Kidney tubule cell (primary cell): ENCODE data around the gene PIP5KL1.

Source experiments
- DNase-seq: peaks from one replicate; pipeline ENCODE4 v3.0.0-alpha.2; 2018; ENCODE audit warnings: low spot score

Gene PIP5KL1

GRCh38 chr9:127912882-127913281 is 17.7 kb downstream of the PIP5KL1 start:
- no peak for DNase-seq

DNA sequence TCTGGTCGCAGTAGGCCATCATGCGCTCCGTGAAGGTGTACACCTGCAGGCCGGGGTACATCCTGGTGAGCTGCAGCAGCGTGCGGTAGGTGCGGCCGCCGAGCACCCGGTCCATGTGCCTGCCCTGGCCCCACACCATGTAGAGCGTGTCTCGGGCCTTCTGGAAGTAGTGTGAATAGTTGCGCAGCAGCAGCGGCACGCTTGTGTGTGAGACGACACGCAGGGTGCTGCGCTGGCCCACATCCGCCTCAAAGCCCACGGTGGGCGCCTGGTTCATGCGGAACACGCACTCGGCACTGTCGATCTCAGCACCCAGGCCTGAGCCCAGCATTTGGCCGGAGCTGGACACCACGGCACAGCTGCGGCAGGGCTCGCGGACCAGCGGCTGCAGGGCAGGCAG is 18.3 kb downstream of the PIP5KL1 start:
- no peak for DNase-seq

DNA sequence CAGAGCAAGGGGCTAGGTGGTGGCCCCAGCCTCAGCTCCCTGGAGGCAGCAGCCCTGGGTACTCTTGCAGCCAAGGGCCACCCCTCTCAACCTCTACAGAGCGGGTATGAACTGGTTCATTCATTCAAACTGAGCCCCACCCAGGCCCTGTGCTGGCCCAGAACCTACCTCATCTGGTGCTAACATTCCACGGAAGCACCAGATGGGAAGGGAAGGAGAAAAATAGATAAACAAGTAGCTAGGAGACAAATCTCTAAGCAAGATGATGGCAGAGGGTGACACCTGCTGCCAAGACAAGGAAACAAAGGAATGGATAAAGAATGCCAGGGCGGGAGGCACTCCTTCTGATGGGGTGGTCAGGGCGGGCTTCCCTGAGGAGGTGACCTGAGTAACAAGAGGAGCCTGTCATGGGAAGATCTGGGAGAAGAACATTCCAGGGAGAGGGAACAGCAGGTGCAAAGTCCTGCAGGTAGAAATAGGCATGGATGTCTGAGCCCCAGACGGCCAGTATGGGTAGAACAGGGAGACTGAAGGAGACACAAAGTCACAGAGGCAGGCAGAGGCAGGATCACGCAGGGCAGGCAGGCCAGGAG is 19.9 kb downstream of the PIP5KL1 start:
- peak; percentile 68 for DNase-seq

DNA sequence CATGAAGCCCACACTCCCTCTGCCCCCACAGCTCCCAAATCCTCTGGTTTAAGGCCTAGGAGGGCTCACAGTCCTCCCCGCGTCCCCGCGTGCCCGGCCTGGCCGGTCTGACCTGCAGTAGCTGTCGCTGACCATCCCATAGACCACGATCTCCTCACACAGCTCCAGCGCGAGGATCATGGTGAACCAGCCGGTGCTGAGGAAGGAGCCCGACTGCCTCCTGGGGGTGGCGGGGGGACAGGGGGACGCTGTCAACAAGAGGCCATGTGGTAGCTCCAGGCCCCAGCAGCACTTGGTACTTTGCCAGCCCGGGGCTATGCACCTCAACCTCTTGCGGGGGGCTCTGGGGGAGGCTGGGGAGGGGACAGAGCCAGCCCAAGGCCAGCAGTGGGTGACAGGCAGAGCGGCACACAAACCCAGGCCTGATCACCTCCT is 20.7 kb downstream of the PIP5KL1 start:
- no peak for DNase-seq

- DNase-seq: no peak
Measured at GRCh38 chr9:127908660-127908926, 22.0 kb downstream of the PIP5KL1 start.

- DNase-seq: no peak
Measured at GRCh38 chr9:127907867-127908659, 22.5 kb downstream of the PIP5KL1 start.

- DNase-seq: no peak
Measured at GRCh38 chr9:127905788-127906191, 24.8 kb downstream of the PIP5KL1 start.

GRCh38 chr9:127905004-127905728 is 25.4 kb downstream of the PIP5KL1 start:
- no peak for DNase-seq

GRCh38 chr9:127904561-127905003 is 26.0 kb downstream of the PIP5KL1 start:
- no peak for DNase-seq

DNA sequence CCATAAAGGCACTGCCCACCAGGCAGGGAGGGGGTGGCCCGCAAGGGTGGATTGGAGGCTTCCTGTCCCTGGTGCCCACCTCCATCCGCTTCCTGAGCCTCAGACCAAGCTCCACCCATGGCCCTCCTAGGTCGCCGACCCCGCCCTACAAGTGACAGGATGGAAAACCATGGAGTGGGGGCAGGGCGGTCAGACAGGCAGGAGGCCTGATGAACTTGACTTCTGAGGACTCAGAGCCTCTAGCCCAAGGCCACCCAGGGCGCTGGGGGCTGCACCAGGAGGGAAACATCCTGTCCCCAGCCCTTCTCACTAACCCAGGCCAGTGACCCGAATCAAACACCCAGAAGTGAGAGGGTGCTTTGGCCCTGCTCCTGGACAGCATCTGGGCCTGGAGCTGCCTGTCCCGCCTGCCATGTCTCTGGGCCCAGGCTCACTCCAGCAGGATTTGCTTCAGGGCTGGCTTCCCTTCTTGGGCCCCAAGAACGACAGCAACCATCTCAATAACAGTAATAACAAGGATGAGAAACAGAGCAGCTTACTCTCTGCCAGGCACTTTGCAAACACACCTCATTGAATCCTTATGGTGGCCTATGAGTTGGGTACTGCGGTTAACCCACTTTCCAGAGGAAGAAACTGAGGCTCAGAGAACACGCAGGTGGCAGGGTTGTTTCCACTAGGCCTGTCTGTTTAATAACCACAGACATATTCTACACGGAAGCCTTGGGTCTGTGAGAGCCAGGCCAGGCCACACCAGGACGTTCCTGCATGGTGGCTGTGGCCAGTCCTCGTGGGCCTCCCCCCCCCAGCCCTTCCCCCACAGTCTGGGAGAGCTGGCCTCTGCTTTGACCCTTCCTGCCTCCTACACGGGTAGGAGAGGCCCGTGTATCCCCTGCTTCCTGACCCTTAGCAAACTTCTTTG is 26.8 kb downstream of the PIP5KL1 start:
- peak; percentile 39 for DNase-seq

GRCh38 chr9:127899128-127899943 is 31.2 kb downstream of the PIP5KL1 start, which contains the start of gene ST6GALNAC6:
ST6GALNAC6 (minus strand) TSS chr9:127899603; CDS start chr9:127897981, 1,622 bp downstream.
- DNase-seq: peak; percentile 76

GRCh38 chr9:127898433-127899127 is 32.0 kb downstream of the PIP5KL1 start:
- peak; percentile 72 for DNase-seq

GRCh38 chr9:127897193-127897692 is 33.3 kb downstream of the PIP5KL1 start:
- no peak for DNase-seq

- no peak for DNase-seq
Measured at GRCh38 chr9:127896395-127897192, 34.0 kb downstream of the PIP5KL1 start.

- no peak for DNase-seq
Measured at GRCh38 chr9:127895811-127896210, 34.8 kb downstream of the PIP5KL1 start.

DNA sequence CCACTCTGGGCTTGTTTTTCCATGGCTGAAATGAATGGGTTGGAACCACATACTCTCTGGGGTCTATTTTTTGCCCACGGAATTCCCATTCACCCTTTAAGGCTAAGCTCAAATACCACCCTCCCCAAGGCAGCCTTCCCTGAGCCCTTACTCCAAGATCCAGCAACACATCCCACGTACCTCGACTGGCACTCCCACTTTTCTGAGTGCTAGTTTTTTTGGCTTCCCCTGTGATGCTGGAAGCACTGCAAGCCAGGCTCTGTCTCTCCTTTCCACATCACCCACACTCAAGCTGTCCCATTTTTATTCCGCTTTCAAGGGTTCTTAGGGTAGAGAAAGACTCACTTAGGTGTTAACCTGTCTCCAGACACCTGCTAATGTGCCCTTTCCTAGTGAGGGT is 37.2 kb downstream of the PIP5KL1 start:
- no peak for DNase-seq

DNA sequence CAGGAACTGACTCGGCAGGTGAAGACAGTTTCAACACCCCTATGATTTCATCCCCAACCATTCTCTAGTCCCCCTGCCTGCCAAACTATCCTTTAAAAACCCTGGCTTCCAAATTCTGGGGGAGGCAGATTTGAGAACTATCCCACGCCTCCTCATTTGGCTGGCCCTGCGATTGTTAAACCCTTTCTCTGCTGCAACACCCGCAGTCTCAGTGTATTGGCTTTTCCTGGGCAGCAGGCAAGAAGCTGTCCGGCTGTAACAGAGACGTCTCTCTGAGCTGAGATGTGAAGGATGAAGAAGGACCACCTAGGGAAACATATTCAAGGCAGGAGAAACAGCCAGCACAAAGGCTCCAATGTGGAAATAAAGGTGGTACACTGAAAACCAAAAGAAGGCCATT is 37.7 kb downstream of the PIP5KL1 start:
- DNase-seq: no peak

- DNase-seq: peak; percentile 28
Measured at GRCh38 chr9:127890053-127890452, 40.5 kb downstream of the PIP5KL1 start.

DNA sequence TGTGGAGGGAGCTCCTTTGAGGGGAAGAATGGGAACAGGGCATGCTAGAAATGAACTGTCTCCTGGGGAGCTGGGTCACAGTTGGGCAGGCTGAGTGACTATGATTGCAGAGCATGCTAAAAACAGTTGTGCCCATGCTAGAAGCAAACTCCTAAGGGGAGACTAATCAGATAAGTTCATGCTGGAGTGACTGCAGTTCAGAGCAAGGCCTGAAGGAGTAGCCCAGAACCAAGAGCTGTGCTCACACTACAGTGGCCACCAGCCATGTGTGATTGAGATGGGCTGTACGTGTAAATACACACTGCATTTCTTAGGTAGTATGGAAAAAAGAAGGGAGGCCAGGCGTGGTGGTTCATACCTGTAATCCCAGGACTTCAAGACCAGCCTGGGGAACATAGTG is 42.8 kb downstream of the PIP5KL1 start:
- no peak for DNase-seq
